HUES48 (cell line): ENCODE data around the gene REN.
A peak's percentile ranks its signal among the peaks of the same experiment; 100 is the strongest.

ENCODE experiments used
- H3K27ac ChIP-seq: one replicate; pipeline ENCODE4 v1.7.0; 2013; ENCODE audit warnings: low read depth, low read length, inconsistent platforms
- H3K27me3 ChIP-seq: 2 replicates; pipeline ENCODE4 v1.6.1; 2013; ENCODE audit warnings: mild to moderate bottlenecking, low read length; ENCODE audit not compliant: control insufficient read depth, insufficient read depth
- H3K36me3 ChIP-seq: 2 replicates; pipeline ENCODE4 v1.6.1; 2013; ENCODE audit warnings: low read length; ENCODE audit not compliant: control insufficient read depth, insufficient read depth
- H3K4me1 ChIP-seq: 2 replicates; pipeline ENCODE4 v1.6.1; 2013; ENCODE audit warnings: mild to moderate bottlenecking, low read length; ENCODE audit not compliant: control insufficient read depth, insufficient read depth
- H3K4me3 ChIP-seq: 2 replicates; pipeline ENCODE4 v1.5.1; 2013; ENCODE audit warnings: mild to moderate bottlenecking, low read depth, low read length
- H3K9ac ChIP-seq: 2 replicates; pipeline ENCODE4 v1.6.1; 2013; ENCODE audit warnings: mild to moderate bottlenecking, low read depth, low read length, moderate library complexity
- H3K9me3 ChIP-seq: 2 replicates; pipeline ENCODE4 v1.6.1; 2013; ENCODE audit warnings: low read length; ENCODE audit not compliant: control insufficient read depth, insufficient read depth

Gene REN

DNA sequence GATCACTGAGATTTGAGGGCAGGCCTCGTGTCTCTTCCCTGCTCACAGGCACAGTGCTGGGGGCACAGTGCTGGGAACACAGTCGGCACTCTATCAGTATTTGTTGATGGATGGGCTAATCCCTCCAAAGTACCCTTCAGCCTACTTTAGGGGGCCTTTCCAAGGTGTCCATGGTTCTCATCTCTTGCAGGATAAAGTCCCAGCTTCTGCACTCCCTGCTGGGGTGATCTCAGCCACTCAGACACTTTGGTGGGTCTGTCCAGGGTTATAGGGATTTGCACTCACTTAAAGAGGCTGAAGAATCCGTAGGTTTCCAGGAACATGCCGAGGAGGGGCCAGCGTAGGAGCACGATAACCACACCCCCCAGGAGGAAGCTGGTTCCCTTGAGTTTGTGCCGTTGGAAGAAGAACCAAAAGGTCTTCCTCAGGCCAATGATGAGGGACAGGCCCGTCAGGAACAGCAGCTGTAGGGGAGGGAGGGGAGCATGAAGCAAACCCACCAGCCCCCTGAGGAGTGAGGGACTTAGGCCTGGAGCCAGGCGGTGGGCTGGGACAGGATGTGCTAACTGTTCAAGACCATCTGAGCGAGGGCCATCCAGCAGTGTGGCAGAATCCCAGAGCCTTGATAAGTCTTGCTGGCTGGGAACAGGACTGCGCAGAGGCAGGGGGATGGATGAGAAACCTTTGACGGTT lies 35.4 kb upstream of the REN start:
- Histone ChIP-seq H3K4me3 (no peak overlapping the region), H3K4me1 (no peaks in the 10 kb centered on the region), H3K9ac (no peak overlapping the region), H3K27ac (no peak overlapping the region), H3K9me3 (no peaks in the 10 kb centered on the region), H3K36me3 (no peaks in the 10 kb centered on the region), H3K27me3 (no peaks in the 10 kb centered on the region; the same call in 1 of the 2 replicates)

DNA sequence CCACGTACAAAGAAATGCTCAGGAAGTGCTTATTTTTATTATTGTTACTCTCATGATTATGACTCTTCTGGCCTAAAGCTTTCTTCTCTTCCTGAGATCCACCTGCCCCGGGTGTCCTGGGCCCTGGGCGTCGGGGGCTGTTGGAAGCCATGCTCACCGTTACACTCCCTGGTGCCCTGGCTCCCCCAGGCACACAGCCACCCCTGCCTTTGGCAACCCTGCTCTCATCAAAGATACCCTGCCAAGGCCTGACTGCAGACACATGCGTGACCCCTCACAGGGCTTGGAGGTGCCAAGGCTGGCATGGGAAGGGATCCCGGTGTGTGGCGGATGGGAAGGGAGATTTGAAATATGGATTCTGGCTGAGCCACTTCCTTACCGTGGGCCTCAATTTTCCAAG lies 33.4 kb upstream of the REN start:
- no peak overlapping the region for H3K27ac ChIP-seq
- no peaks in the 10 kb centered on the region for H3K4me1 ChIP-seq
- H3K27me3 ChIP-seq = no peaks in the 10 kb centered on the region
- H3K9ac ChIP-seq = no peak overlapping the region
- no peaks in the 10 kb centered on the region for H3K36me3 ChIP-seq
- H3K9me3 ChIP-seq = no peaks in the 10 kb centered on the region
- no peak overlapping the region for H3K4me3 ChIP-seq

DNA sequence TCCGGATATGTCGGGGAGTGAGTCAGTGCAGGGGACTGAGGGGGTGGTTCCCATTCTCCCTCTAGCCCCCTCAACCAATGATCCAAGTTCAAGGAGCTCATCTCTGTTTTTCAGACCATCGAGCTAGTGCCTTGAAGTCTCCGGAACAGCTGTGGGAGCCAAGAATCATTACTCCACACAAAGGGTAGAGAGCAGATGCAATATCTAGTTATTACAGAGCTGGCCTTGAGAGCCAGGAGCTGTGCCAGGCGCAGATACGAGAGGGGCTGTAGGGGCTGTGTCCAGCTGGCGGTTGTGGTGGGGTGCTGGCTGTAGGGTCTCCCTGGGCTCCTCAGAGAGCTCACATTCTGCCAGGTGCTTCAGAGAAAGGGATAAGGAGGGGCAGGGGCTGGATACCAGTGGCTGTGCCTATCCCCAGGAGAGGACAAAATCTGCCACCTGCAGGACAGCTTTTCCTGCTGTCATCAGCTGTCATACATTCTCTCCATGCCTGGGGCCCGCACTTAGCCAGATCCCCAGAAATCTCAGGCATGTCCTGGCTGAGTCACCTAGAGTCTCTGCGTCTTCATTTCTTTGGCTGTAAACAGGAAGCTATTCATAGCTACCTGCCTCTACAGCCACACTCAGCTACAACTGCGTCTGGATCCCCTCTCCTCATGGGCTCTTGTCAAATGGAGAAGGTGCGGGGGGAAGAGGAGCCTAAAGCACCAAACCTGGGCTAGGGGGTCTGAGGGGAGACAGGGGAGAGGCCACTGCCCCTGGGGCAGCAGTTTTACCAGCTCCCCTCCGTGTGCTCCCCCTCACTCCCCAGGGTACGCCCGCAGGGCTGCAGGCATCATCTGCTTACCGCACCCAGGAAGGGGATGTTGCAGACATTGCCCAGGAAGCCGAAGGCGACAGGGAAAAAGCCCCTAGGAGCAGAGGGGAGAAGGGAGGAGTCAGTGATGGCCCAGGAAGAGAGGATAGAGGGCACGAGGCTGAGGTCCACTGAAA lies 32.5 kb upstream of the REN start:
- no peak overlapping the region for H3K4me3 ChIP-seq
- no peak overlapping the region for H3K9ac ChIP-seq
- H3K36me3 ChIP-seq = no peaks in the 10 kb centered on the region
- no peaks in the 10 kb centered on the region for H3K4me1 ChIP-seq
- no peaks in the 10 kb centered on the region for H3K27me3 ChIP-seq
- H3K27ac ChIP-seq = peak overlapping the region; percentile 26
- no peaks in the 10 kb centered on the region for H3K9me3 ChIP-seq

DNA sequence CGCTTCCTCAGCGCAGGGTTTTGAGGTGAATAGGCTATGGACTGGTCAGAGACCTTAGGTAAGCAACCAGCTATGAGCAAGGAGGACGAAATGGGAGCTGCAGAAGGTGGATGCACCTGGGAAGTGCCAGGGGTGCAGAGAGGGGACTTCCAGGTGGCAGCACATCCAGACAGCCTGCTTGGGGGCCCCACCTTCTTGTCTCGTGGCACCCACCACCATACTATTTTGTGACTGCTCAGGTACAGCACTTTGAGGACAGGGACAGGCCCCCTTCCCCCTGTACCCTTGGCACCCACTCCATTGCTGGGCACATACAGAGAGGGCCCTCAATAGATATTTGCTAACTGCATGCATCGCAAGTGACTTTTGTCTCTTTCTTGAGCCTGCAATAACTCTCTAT lies 30.9 kb upstream of the REN start:
- Histone ChIP-seq H3K9me3 (no peaks in the 10 kb centered on the region), H3K36me3 (no peaks in the 10 kb centered on the region), H3K9ac (no peak overlapping the region), H3K4me3 (no peak overlapping the region), H3K27me3 (peaks cover 13% of the 10 kb centered on the region), H3K27ac (no peak overlapping the region), H3K4me1 (no peaks in the 10 kb centered on the region)

DNA sequence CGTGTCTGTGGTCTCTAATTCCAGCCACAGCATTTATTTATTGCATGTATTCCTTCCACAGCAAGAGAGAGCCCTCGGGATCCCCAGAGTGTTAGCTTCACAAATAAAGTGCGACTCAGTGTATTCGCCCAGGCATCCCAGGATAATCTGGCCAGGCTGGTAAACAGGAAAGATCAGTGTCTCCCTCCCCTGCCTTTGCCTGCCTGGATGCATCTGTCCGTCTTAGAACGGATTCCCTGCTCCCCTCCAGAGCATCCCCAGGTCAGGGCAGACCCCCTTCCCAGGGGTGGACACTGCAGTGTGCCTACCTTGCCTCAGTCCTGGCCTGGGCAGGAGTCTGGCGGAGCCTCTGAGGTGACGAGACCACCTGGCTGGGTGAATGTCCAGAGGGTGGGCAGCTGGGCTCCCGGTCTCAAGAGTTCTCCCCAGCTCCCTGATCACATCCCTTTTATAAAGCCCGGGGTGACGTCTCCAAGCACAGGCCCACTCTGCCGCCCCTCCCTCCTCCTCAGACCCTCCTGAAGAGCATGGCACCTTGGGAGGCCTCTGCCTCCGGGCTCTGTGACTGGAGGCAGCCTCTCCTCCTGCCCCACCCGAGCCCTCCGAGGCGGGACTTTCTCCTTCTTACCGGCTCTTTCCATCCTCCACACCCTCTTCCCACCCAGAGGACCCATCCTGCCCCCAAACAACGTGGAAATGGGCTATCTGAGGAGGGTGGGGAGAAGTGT lies 30.1 kb upstream of the REN start, which contains the start of gene KISS1:
Gene KISS1 (minus strand): TSS at position 424 of the 728 bp plus-strand sequence. CDS start 3,615 bp downstream, outside the sequence.
- no peak within 1 kb of the TSS for H3K27ac ChIP-seq
- H3K4me1 ChIP-seq = no peaks in the 10 kb centered on the region
- H3K4me3 ChIP-seq = no peak within 1 kb of the TSS
- H3K27me3 ChIP-seq = peaks cover 21% of the 10 kb centered on the region
- no peaks in the 10 kb centered on the region for H3K9me3 ChIP-seq
- no peak within 1 kb of the TSS for H3K9ac ChIP-seq
- H3K36me3 ChIP-seq = no peaks in the 10 kb centered on the region

DNA sequence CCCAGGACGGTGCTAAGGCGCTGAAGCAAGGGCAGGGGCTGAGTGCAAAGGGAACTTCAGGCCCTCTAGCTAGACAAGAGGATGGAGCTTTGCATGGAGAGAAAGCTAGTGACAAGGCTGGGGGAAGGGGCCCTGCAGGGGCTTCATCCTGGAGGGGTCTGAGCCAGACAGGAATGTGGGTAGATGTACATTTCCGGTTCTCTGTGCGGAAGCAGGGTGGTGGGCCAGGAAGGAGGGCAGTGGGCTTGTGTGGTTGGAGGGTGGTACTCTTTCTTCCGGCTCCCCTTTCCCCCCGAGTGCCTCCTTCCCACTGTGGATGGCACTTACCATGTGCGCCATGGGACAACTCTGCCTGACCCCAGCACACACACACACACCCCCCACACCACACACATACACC lies 28.6 kb upstream of the REN start:
- no peak overlapping the region for H3K27ac ChIP-seq
- no peak overlapping the region for H3K4me3 ChIP-seq
- H3K27me3 ChIP-seq = peaks cover 29% of the 10 kb centered on the region
- H3K36me3 ChIP-seq = no peaks in the 10 kb centered on the region
- no peak overlapping the region for H3K9ac ChIP-seq
- H3K9me3 ChIP-seq = no peaks in the 10 kb centered on the region
- peaks cover 6% of the 10 kb centered on the region; the same call in 1 of the 2 replicates for H3K4me1 ChIP-seq

DNA sequence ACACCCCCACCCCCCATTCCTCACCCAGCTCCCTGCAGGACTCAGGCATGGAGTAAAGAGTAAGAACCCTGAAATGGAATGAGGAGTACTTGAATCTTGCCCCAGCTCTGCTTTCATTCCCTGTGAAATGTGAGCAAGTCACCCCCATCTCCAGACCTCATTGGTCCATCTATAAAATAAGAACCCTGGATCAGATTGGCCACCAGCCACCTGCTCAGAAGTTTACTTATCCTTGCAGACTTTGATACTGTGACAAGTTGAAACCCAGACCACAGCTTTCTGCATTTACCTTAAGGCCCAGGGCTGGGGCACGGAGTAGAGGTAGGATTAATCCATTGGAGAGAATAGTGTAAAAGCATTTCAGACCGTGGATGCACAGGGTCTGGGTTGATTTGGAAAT lies 27.9 kb upstream of the REN start:
- H3K36me3 ChIP-seq = no peaks in the 10 kb centered on the region
- no peak overlapping the region for H3K27ac ChIP-seq
- H3K27me3 ChIP-seq = peaks cover 36% of the 10 kb centered on the region
- no peaks in the 10 kb centered on the region for H3K9me3 ChIP-seq
- H3K4me1 ChIP-seq = peaks cover 6% of the 10 kb centered on the region; the same call in 1 of the 2 replicates
- H3K4me3 ChIP-seq = no peak overlapping the region
- no peak overlapping the region for H3K9ac ChIP-seq

DNA sequence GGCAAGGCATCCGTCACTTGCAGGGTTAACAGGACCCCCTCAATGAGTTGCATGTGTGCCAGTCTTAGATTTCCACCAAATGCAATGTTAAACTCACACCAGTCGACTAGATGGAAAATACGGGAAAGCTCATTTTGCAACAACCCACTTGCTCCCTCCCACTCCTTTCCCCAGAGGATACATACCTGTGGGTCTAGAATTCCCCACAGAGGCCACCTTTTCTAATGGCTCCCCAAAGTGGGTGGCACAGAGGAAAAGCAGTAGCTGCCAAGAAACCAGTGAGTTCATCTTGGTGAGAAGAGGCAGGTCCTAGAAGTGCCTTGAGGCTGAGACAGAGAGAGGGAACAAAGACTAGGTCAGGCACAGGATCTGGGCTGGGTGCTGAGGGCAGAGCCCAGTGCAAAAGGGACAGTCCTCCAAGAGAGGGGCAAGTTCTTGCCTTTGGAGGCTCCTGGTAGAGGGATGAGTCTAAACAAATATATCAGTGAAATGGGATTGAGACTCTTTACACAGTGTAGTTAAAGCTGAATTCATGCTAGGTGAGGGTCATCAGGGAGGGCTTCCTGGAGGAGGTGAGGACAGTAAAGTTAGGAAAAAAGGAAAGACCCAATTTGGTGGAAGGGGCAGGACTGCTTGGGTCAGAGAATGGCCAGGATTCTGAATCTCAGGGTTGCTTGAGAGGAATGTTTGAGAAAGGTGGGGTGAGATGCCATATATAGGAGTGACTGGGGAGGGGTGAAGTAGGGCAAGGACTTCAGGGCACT lies 26.6 kb upstream of the REN start:
- H3K27ac ChIP-seq = no peak overlapping the region
- peaks cover 6% of the 10 kb centered on the region; the same call in 1 of the 2 replicates for H3K4me1 ChIP-seq
- H3K27me3 ChIP-seq = peaks cover 47% of the 10 kb centered on the region
- no peaks in the 10 kb centered on the region for H3K9me3 ChIP-seq
- H3K9ac ChIP-seq = no peak overlapping the region
- H3K4me3 ChIP-seq = no peak overlapping the region
- H3K36me3 ChIP-seq = no peaks in the 10 kb centered on the region

DNA sequence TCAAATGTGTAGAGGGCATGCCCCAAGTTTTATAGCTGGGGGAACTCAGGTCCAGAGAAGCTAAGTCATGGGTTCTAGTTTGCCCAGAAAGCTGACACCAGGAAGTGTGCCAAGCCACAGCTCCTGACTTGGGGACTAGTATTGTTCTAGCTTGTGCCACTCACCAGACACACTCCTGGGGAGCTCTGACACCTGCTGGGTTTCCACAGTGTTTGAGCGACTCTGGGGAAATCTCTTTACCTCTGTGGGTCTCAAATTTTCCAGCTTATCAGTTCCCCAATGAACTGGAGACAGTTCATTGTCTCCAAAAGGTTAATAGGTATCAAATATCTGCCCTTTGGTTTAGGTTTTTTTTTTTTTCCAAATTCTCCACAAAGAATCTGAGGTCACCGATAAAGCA lies 25.9 kb upstream of the REN start:
- Histone ChIP-seq H3K27ac (no peak overlapping the region), H3K4me1 (peaks cover 6% of the 10 kb centered on the region; the same call in 1 of the 2 replicates), H3K36me3 (no peaks in the 10 kb centered on the region), H3K27me3 (peaks cover 49% of the 10 kb centered on the region), H3K9ac (no peak overlapping the region), H3K4me3 (no peak overlapping the region), H3K9me3 (no peaks in the 10 kb centered on the region)

DNA sequence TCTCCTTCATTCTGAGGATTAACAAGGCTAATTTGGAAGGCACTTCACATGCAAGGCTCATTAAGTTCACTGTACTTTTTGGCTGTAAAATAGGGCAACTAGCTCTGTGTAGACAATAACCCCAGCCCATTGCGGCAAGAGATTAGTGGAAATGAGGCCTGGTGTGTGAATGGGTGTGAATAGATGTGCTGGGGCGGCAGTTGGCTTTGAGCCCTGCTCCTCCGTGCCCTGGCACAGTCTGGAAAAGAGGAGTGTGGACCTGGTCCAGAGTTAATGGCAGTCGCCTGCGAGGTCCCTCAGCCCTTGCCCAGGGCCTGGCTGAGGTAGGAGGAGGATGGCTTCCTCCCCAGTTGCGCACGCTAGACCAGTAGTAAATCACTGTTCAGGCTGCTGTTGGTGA lies 25.3 kb upstream of the REN start:
- Histone ChIP-seq H3K4me3 (no peak overlapping the region), H3K9me3 (no peaks in the 10 kb centered on the region), H3K27me3 (peaks cover 54% of the 10 kb centered on the region), H3K4me1 (peaks cover 6% of the 10 kb centered on the region; the same call in 1 of the 2 replicates), H3K36me3 (no peaks in the 10 kb centered on the region), H3K9ac (no peak overlapping the region), H3K27ac (no peak overlapping the region)
